ENCODE data around the gene SERPINA5.

DNA sequence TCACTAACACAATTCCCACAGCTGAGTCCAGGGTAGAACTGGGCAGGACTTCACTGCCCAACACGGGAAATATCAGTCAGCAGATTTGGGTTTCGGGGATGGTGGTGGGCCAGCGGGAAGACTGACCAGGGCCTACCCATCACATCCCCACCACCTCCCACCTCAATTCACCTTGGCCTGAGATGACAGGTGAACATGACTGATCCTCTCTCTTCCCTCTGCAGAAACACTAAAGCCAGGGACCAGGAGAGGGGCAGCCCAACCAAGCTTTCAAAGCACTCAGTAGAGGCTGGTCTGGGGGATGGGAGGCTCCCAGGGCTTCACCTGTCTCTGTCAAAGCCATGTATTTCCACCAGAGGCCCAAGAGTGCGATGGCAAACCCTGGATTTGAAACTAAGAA lies 2.3 kb downstream of the SERPINA5 start:
- TF ChIP-seq, protein P1, sequence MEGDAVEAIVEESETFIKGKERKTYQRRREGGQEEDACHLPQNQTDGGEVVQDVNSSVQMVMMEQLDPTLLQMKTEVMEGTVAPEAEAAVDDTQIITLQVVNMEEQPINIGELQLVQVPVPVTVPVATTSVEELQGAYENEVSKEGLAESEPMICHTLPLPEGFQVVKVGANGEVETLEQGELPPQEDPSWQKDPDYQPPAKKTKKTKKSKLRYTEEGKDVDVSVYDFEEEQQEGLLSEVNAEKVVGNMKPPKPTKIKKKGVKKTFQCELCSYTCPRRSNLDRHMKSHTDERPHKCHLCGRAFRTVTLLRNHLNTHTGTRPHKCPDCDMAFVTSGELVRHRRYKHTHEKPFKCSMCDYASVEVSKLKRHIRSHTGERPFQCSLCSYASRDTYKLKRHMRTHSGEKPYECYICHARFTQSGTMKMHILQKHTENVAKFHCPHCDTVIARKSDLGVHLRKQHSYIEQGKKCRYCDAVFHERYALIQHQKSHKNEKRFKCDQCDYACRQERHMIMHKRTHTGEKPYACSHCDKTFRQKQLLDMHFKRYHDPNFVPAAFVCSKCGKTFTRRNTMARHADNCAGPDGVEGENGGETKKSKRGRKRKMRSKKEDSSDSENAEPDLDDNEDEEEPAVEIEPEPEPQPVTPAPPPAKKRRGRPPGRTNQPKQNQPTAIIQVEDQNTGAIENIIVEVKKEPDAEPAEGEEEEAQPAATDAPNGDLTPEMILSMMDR (IDR thresholded peaks at IDR 0.05) = no peak
- no peak for TF ChIP-seq EZH2 (IDR thresholded peaks at IDR 0.05; ENCODE audit: borderline replicate concordance, insufficient read depth, low read depth, low read length, poor library complexity, severe bottlenecking)
